GM19328 (cell line): ENCODE measurements around the gene SLC6A1.
"Not testable (repeated sequence)": the region's sequence is repeated elsewhere in the genome, so short reads cannot be mapped to it uniquely, and the experiment has no call there.

ENCODE experiments used
- ATAC-seq: cut with Tn5 transposase; IDR thresholded peaks from one replicate; pipeline ENCODE4 v1.9.1; 2021; ENCODE audit warnings: mild to moderate bottlenecking, moderate library complexity; ENCODE audit not compliant: unreplicated experiment

The SLC6A1 gene

DNA sequence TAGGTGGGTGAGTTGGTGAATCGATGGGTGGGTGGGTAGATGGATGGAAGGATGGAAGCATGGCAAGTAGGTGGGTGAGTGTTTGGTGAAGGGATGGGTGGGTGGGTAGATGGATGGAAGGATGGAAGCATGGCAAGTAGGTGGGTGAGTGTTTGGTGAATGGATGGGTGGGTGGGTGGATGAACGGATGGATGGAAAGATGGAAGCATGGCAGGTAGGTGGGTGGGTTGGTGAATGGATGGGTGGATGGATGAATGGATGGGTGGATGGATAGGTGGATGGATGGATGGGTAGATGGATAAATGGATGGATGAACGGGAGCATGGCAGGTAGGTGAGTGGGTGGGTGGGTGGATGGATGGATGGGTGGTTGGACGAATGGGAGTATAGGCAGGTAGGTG is 65.1 kb downstream of the SLC6A1 start:
- ATAC-seq = no peak

GRCh38 chr3:11059090-11059798 is 66.7 kb downstream of the SLC6A1 start:
- no peak for ATAC-seq

GRCh38 chr3:11059799-11060115 is 67.2 kb downstream of the SLC6A1 start:
- no peak for ATAC-seq

- ATAC-seq = no peak
Observed at GRCh38 chr3:11060500-11061251, 68.1 kb downstream of the SLC6A1 start.

GRCh38 chr3:11061268-11061871 is 68.8 kb downstream of the SLC6A1 start:
- ATAC-seq = not testable (repeated sequence)

DNA sequence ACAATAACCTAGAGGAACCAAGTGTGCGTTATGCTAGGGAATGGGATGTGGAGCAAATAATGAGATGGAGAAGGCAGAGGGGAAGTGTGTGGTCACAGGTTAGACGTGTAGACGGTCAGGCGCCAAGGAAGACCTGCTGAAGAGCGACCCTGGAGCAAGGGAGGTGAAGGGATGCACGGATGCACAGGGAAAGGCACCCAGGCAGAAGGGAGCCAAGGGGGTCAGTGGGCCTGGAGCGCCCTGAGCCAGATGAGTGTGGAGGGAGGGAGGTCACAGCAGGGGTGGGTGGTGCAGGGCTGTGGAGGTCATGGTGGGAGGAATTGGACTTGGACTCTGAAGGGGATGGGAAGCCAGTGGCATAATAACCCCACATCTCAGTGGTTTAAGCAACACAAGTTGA is 70.2 kb downstream of the SLC6A1 start:
- ATAC-seq = no peak

DNA sequence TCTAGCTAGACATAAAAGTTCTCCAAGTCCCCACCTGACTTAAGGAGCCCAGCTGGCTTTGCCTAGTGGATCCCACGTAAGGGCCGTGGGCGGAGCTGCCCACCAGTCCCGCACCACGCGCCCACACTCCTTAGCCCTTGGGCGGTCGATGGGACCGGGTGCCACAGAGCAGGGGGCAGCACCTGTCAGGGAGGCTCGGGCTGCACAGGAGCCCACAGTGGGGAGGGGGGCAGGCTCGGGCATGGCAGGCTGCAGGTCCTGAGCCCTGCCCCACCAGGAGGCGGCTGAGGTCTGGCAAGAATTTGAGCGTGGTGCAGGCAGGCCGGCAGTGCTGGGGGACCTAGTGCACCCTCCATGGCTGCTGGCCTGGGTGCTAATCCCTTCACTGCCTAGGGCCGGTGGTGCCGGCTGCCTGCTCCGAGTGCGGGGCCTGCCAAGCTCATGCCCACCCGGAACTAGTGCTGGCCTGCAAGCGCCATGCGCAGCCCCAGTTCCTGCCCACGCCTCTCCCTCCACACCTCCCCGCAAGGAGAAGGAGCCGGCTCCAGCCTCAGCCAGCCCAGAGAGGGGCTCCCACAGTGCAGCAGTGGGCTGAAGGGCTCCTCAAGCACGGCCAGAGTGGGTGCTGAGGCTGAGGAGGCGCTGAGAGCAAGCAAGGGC is 78.7 kb downstream of the SLC6A1 start:
- ATAC-seq = no peak

- no peak for ATAC-seq
Observed at GRCh38 chr3:11072631-11073030, 80.1 kb downstream of the SLC6A1 start.

DNA sequence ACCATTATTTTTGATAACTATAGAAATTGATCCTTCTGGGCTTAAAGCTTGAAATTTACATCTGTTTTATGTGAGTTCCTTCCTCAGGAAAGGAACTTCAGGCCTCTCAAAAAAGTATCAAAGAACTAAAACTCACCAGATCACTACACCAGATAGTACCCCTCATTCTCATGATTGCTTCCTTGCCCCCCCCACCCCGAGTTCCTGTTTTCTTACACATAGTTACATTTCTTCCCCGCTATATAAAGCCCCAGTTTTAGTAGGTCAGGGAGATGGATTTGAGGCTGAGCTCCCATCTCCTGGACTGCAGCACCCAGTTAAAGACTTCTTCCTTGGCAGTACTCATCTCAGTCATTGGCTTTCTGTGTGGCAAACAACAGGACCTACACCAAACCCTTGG is 81.5 kb downstream of the SLC6A1 start:
- ATAC-seq = no peak

GRCh38 chr3:11074451-11074850 is 81.9 kb downstream of the SLC6A1 start:
- ATAC-seq = no peak

GRCh38 chr3:11075122-11075521 is 82.6 kb downstream of the SLC6A1 start:
- not testable (repeated sequence) for ATAC-seq

- no peak for ATAC-seq
Observed at GRCh38 chr3:11076711-11077110, 84.2 kb downstream of the SLC6A1 start.

DNA sequence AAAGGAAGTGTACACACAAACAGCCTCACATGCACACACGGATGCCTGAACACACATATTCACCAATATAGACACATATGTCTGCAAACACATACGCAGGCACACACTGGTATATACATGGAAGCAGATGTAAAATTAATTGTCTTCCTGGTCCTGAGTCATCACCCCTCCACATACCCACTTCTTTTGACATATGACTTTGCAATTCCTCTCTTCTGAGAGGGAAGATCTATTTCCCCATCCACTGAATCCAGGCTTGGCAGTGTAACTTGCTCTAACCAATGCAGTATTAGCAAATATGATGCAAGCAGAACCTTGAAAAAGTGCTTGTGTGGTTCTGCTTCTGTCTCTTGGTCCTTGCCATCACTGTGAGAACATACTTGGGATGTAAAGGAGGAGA is 84.9 kb downstream of the SLC6A1 start:
- no peak for ATAC-seq

- ATAC-seq = no peak
Observed at GRCh38 chr3:11078826-11079515, 86.4 kb downstream of the SLC6A1 start.

- ATAC-seq = no peak
Observed at GRCh38 chr3:11080492-11080891, 87.9 kb downstream of the SLC6A1 start.

GRCh38 chr3:11084098-11084497 is 91.5 kb downstream of the SLC6A1 start:
- no peak for ATAC-seq

DNA sequence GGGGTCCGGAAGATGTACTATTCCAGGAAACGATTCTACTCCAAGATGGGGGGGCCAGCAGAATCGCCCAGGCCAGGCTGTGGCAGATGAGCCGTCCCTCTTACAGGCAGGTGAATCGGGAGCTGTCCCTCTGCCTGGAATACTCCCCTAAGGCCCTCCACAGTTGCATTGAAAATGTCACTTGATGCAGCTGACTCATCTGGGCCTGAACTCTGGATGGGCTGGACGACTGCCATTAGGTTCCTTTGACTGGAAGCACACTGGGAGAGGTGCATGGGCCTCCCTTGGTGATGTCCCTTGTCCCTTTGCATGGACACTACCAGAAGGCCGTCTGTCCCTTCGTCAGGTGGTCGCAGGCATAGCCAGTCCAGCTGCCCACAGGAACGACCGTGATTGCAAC is 92.1 kb downstream of the SLC6A1 start:
- no peak for ATAC-seq

GRCh38 chr3:11085093-11085840 is 92.7 kb downstream of the SLC6A1 start:
- ATAC-seq = no peak

- no peak for ATAC-seq
Observed at GRCh38 chr3:11086856-11087255, 94.3 kb downstream of the SLC6A1 start.

DNA sequence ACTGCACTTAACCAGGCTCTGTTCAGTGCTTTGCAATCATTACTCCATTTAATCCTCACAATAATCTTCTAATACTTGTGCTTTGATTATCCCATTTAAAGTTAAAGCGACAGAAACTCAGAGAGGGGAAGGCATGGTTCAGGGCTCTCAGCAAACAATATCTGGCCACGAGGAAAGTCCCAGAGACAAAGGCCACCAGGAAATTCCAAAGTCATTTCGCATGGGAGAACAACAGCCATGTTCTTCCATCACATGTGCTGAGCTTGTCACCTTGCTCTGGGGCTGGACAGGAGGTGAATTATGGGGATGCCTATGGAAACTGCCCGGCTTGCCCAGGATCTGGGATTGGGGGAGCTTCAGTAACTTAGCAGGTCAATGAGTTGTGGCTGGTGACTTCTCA is 95.5 kb downstream of the SLC6A1 start:
- no peak for ATAC-seq
